PC-9 (cell line): Measurements from ENCODE around the gene CTNNA3. TPM values are rescaled to one million over a fixed set of nuclear protein-coding genes. Genes with fewer than 3 reads are reported as not detected.

ENCODE experiments used
- BruUV-seq: library from RNA; stranded (reverse); fragments of 400-500 nt; replicated peaks from 2 replicates; lab custom pipeline; 2021; lab: Mats Ljungman, UMichigan
- CTCF ChIA-PET: fragments of 300-600 bp; sonication (Branson Sonifier 250); formaldehyde crosslinking; loops from one replicate; lab custom pipeline; 2022; ENCODE audit warnings: antibody characterized with exemption; lab: Charles Lee
- POLR2A ChIA-PET: fragments of 300-600 bp; sonication (Branson Sonifier 250); formaldehyde crosslinking; loops from one replicate; lab custom pipeline; 2022; ENCODE audit warnings: antibody characterized with exemption; ENCODE audit not compliant: unreplicated experiment; lab: Charles Lee
- DNase-seq, 2 experiments: peaks; one replicate each; pipeline versions ENCODE4 v3.0.0 to v3.0.0-alpha.2; 2015 to 2022; ENCODE audit warnings: mixed read lengths in 1 of 2
- H2AFZ ChIP-seq: fragments of 200-600 bp; sonication (generic); 2 replicates; pipeline ENCODE4 v1.8.1; 2017; ENCODE audit warnings: antibody characterized with exemption
- H3F3A ChIP-seq: fragments of 200-600 bp; sonication (generic); 2 replicates; pipeline ENCODE4 v1.8.1; 2017; ENCODE audit warnings: antibody characterized with exemption, mild to moderate bottlenecking, low read depth; ENCODE audit not compliant: insufficient read depth
- H3K27ac ChIP-seq: fragments of 200-600 bp; sonication (generic); 2 replicates; pipeline ENCODE4 v1.6.1; 2016; ENCODE audit warnings: mixed run types
- H3K27me3 ChIP-seq: fragments of 200-600 bp; sonication (generic); 2 replicates; pipeline ENCODE4 v1.6.1; 2016; ENCODE audit warnings: low read depth, mixed run types; ENCODE audit not compliant: insufficient read depth
- H3K36me3 ChIP-seq: fragments of 200-600 bp; sonication (generic); 2 replicates; pipeline ENCODE4 v1.6.1; 2016; ENCODE audit warnings: low read depth, mixed run types
- H3K4me1 ChIP-seq: fragments of 200-600 bp; sonication (generic); replicated peaks from 2 replicates; pipeline ENCODE4 v1.6.1; 2016; ENCODE audit warnings: mixed run types; ENCODE audit not compliant: insufficient read depth
- H3K4me2 ChIP-seq: fragments of 200-600 bp; sonication (generic); 2 replicates; pipeline ENCODE4 v1.6.1; 2017; ENCODE audit warnings: mixed run types
- H3K4me3 ChIP-seq: fragments of 200-600 bp; sonication (generic); 2 replicates; pipeline ENCODE4 v1.6.1; 2016; ENCODE audit warnings: mixed run types
- H3K79me2 ChIP-seq: fragments of 200-600 bp; sonication (generic); 2 replicates; pipeline ENCODE4 v1.6.1; 2017; ENCODE audit warnings: low read depth, mixed run types
- H3K9me2 ChIP-seq: fragments of 200-600 bp; sonication (generic); 2 replicates; pipeline ENCODE4 v1.8.1; 2017; ENCODE audit warnings: mild to moderate bottlenecking; ENCODE audit not compliant: insufficient read depth
- H3K9me3 ChIP-seq: fragments of 200-600 bp; sonication (generic); 2 replicates; pipeline ENCODE4 v1.8.1; 2016; ENCODE audit warnings: low read depth; ENCODE audit not compliant: insufficient read depth
- H4K20me1 ChIP-seq: fragments of 200-600 bp; sonication (generic); 2 replicates; pipeline ENCODE4 v1.8.1; 2017; ENCODE audit not compliant: insufficient read depth
- CTCF ChIP-seq: fragments of 200-600 bp; sonication (generic); conservative IDR thresholded peaks from 2 replicates; pipeline ENCODE4 v1.6.1; 2017; ENCODE audit warnings: mixed run types, antibody characterized with exemption, mild to moderate bottlenecking, moderate library complexity
- EZH2 ChIP-seq: fragments of 200-600 bp; sonication (generic); IDR thresholded peaks from 2 replicates; pipeline ENCODE4 v1.8.0; 2017; ENCODE audit warnings: antibody characterized with exemption, low read depth
- intact Hi-C: fragments of 100-400 bp; cut with micrococcal nuclease; formaldehyde crosslinking; loops from one replicate; pipeline ENCODE4 v1.10.0; 2022; ENCODE audit not compliant: unreplicated experiment
- total RNA-seq: library from RNA; stranded (reverse); gene quantifications from 2 replicates; pipeline ENCODE4 v1.2.3, GENCODE V29; 2021

The CTNNA3 gene
- total RNA-seq, 1 experiment from 2014 or later: not detected

- POLR2A ChIA-PET: no interaction called here
- H2AFZ ChIP-seq: no peak overlapping the region
- TF ChIP-seq CTCF: no peak
- no peak for TF ChIP-seq EZH2
- no peak overlapping the region for H3K27ac ChIP-seq
- H3K4me3 ChIP-seq: no peak overlapping the region
- no TSS peak for BruUV-seq
- peaks cover 4% of the 10 kb centered on the region; the same call in 1 of the 2 replicates for H3K9me2 ChIP-seq
- no peaks in the 10 kb centered on the region for H3K4me1 ChIP-seq
- DNase-seq: no peak
- CTCF ChIA-PET: no interaction called here
- no peaks in the 10 kb centered on the region for H3K9me3 ChIP-seq
- H3K27me3 ChIP-seq: no peaks in the 10 kb centered on the region
- no peaks in the 10 kb centered on the region for H3K79me2 ChIP-seq
- H3K36me3 ChIP-seq: no peaks in the 10 kb centered on the region
- H3F3A ChIP-seq: no peaks in the 10 kb centered on the region
- intact Hi-C loops: no loop called here
- no peak overlapping the region for H3K4me2 ChIP-seq
- no peaks in the 10 kb centered on the region for H4K20me1 ChIP-seq
Observed at GRCh38 chr10:66514666-66515065, 1181.3 kb downstream of the CTNNA3 start.

GRCh38 chr10:66513504-66513903 is 1182.5 kb downstream of the CTNNA3 start:
- Histone ChIP-seq H3K4me3 (no peak overlapping the region), H3F3A (no peaks in the 10 kb centered on the region), H3K79me2 (no peaks in the 10 kb centered on the region), H3K4me2 (no peak overlapping the region), H3K27me3 (no peaks in the 10 kb centered on the region), H2AFZ (no peak overlapping the region), H3K36me3 (no peaks in the 10 kb centered on the region), H3K9me2 (peaks cover 4% of the 10 kb centered on the region; the same call in 1 of the 2 replicates), H3K4me1 (no peaks in the 10 kb centered on the region), H4K20me1 (no peaks in the 10 kb centered on the region), H3K9me3 (no peaks in the 10 kb centered on the region), H3K27ac (no peak overlapping the region)
- no peak for DNase-seq
- BruUV-seq: no TSS peak
- intact Hi-C loops: no loop called here
- POLR2A ChIA-PET: interaction anchor here (0.5 kb wide), 1 partner anchor 822 kb away, joined by 3 read pairs; no protein-coding TSS in a partner anchor
- CTCF ChIA-PET: no interaction called here
- TF ChIP-seq EZH2 (no peak), CTCF (no peak)

GRCh38 chr10:66505003-66505657 is 1190.9 kb downstream of the CTNNA3 start:
- H3K9me2 ChIP-seq: no peaks in the 10 kb centered on the region
- ChIA-PET POLR2A (no interaction called here), CTCF (no interaction called here)
- H3K79me2 ChIP-seq: no peaks in the 10 kb centered on the region
- no peaks in the 10 kb centered on the region for H3K4me1 ChIP-seq
- H3K9me3 ChIP-seq: no peaks in the 10 kb centered on the region
- H3K4me3 ChIP-seq: no peak overlapping the region
- TF ChIP-seq CTCF (no peak), EZH2 (no peak)
- intact Hi-C loops: loop anchor here (10.0 kb wide), 1 partner anchor 420 kb away; the partner anchor contains the start of gene LRRTM3
- no peaks in the 10 kb centered on the region for H3F3A ChIP-seq
- no peak overlapping the region for H2AFZ ChIP-seq
- no peaks in the 10 kb centered on the region for H3K36me3 ChIP-seq
- no peak overlapping the region for H3K27ac ChIP-seq
- H4K20me1 ChIP-seq: no peaks in the 10 kb centered on the region
- DNase-seq: no peak
- no TSS peak for BruUV-seq
- H3K4me2 ChIP-seq: no peak overlapping the region
- no peaks in the 10 kb centered on the region for H3K27me3 ChIP-seq
